NCI-H1417 treated with DMSO at 0.1 percent for 48 hours (cell line): ENCODE data around the gene MYL12A.

Experiments used
- DNase-seq: peaks from one replicate; lab custom pipeline; 2025; lab: John Stamatoyannopoulos, UW

The MYL12A gene

DNA sequence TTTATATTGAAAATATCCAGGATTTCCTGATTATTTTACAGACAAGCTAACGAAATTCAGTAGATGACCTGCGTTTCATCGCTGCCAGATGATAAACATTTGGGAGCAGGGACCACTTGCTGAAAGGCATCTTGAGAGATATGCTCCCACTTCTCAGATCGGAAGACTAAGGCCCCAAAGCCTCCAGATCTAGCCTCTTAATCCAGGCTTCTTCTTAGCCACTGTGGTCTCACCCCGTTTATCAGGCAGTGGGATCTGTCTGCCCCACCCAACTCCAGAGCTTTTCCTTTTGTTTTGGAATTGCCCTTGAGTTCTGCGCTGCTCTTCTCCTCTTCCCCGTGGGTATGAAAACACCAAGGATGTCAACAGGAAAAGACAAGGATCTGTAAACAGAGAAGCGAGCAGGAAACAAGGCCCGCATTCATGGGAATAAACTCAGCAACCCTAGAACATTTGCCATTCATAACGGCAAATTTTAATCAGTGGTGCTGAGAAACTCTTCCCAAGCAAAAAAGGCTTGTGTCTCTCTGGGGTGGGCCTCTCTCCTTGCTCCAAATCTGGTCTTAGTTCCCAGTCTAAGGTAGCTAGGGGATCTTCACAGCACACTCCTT lies 35.8 kb downstream of the MYL12A start:
- DNase-seq, result no peak

DNA sequence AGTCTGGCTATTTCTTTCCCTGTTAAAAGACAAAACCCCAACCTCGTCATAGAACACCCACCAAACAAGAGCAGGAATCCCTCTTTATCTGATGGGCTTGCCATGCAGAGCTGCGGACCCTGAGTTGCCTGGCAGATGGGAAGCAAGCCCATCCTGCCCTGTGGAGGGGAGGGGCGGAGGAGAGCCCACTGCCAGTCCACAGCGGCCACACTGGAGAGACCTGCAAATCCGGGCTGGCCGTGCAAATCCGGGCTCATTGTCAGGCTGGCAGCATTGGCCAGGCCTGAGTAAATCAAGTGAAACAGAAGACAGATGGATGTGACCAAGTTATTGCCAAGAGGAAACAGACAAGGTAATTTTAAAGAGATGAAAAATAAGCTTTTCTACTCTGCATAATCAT lies 36.3 kb downstream of the MYL12A start:
- no peak for DNase-seq

GRCh38 chr18:3284501-3284900 lies 36.9 kb downstream of the MYL12A start:
- no peak for DNase-seq

GRCh38 chr18:3286159-3286558 lies 38.6 kb downstream of the MYL12A start:
- DNase-seq, result no peak

DNA sequence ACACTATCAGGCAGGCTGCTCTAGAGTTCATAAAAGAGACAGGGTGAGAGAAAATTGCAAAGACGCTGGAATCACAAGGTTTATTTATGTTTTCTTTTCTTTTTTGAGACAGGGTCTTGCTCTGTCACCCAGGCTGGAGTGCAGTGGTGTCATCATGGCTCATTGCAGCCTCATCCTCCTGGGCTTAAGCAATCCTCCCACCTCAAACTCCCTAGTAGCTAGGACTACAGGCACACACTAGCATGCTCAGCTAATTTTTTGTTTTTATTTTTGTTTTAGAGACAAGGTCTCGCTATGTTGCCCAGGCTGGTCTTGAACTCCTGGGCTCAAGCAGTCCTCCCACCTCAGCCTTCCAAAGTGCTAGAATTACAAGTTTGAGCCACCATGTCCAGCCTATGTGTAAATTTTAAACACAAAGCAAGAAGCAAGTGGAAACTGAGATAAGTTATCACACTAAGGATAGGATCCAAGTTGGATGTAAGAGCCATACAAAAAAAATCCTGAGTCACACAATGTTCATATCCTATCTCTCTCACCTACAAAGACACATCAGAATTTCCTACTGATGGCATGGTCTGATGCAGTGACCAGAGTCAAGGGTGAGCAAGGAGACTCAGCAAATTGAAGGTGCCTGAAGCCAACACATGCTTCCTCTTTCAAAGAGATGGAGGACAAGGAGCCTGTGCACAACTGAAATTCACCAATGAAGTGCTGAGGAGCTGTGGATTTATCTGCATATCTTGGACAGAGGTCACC lies 45.8 kb downstream of the MYL12A start:
- no peak for DNase-seq

GRCh38 chr18:3294435-3295080 lies 47.0 kb downstream of the MYL12A start:
- DNase-seq, result peak; percentile 12

- no peak for DNase-seq
Observed at GRCh38 chr18:3297025-3297984, 49.7 kb downstream of the MYL12A start.

DNA sequence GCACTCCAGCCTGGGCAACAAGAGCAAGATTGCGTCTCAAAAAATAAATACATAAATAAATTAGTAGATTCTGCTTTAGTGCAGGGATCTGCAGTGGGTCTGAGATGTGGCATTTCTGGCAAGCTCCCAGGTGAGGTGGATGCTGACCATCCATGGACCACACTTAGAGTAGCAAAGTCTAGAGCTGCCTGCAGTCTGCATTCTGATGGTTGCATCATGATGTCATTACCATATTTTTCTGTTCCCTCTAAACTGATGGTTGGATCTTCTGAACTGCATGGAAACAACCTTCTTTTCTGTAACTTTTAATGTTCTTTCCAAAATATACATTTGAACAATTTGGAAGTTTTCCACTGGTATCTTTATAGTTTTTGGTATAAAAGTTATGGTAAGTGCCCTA lies 57.2 kb downstream of the MYL12A start:
- no peak for DNase-seq

- no peak for DNase-seq
Observed at GRCh38 chr18:3305354-3305762, 57.8 kb downstream of the MYL12A start.
